GM12892 (cell line): ENCODE data around the gene IGDCC3.

ENCODE experiments used
- POLR2A ChIP-seq: IDR thresholded peaks from 2 replicates; pipeline ENCODE4 v1.6.1; 2011; ENCODE audit warnings: low read depth, low read length, control low read depth
- POLR2AphosphoS5 ChIP-seq: IDR thresholded peaks from 2 replicates; pipeline ENCODE4 v1.6.1; 2011; ENCODE audit warnings: low read depth, low read length, control low read depth
- TAF1 ChIP-seq: IDR thresholded peaks from 2 replicates; pipeline ENCODE4 v1.6.1; 2011; ENCODE audit warnings: low read depth, mild to moderate bottlenecking, control low read depth, low read length, borderline replicate concordance

- TF ChIP-seq POLR2A, result no peak
- no peak for TF ChIP-seq POLR2AphosphoS5
- TF ChIP-seq TAF1, result no peak
These were observed 14.0 kb downstream of the IGDCC3 start for GRCh38 chr15:65363766-65364165.
